H1 (cell line): ENCODE results near the gene PPP2R2D. TPM values are rescaled to one million over a fixed set of nuclear protein-coding genes. Genes with fewer than 3 reads are reported as not detected.

Experiments
- CEBPB ChIP-seq: IDR thresholded peaks from 2 replicates; pipeline ENCODE4 v1.6.1; 2012; ENCODE audit warnings: low read depth, low read length
- CHD7 ChIP-seq: fragments of 300-600 bp; sonication (generic); IDR thresholded peaks from 2 replicates; pipeline ENCODE4 v1.7.1; 2012; ENCODE audit warnings: low read length, moderate library complexity, mild to moderate bottlenecking, inconsistent platforms; ENCODE audit not compliant: insufficient replicate concordance
- POLR2AphosphoS5 ChIP-seq: IDR thresholded peaks from 2 replicates; pipeline ENCODE4 v1.6.1; 2011; ENCODE audit warnings: low read depth, low read length
- SAP30 ChIP-seq: fragments of 300-600 bp; sonication (generic); IDR thresholded peaks from 2 replicates; pipeline ENCODE4 v1.7.1; 2012; ENCODE audit warnings: low read length, moderate library complexity, mild to moderate bottlenecking, inconsistent platforms; ENCODE audit not compliant: insufficient read depth, insufficient replicate concordance
- SIN3A ChIP-seq, 2 experiments: IDR thresholded peaks in 1 of 2; conservative IDR thresholded peaks in 1 of 2; 2 replicates each; pipeline ENCODE4 v1.6.1; 2011 to 2012; ENCODE audit warnings: low read length in 2 of 2, improper control_type of control experiment in 1 of 2, low read depth in 1 of 2, mild to moderate bottlenecking in 1 of 2
- ZNF274 ChIP-seq: IDR thresholded peaks from 2 replicates; pipeline ENCODE4 v1.7.0; 2012; ENCODE audit warnings: low read length, borderline replicate concordance; ENCODE audit errors: extremely low read depth
- polyA plus RNA-seq, 7 experiments: library from polyadenylated mRNA; depleted of rRNA in 3 of 7; stranded (reverse) in 5 of 7; unstranded in 2 of 7; fragments of >200 nt in 5 of 7; fragments of 200-250 nt in 2 of 7; gene quantifications; 1 replicate in 5 of 7; 2 replicates in 1 of 7; 4 replicates in 1 of 7; pipeline versions ENCODE4 v1.2.1 to v1.2.3, GENCODE V29; 2011 to 2013; ENCODE audit warnings: missing spikeins in 2 of 7, mixed read lengths in 2 of 7
- total RNA-seq: library from RNA; stranded (reverse); fragmentation: NEBNext Ultra II Directional; extraction: Animal tissue kit (Norgen Biotek cat#: 25700); gene quantifications from 2 replicates; pipeline ENCODE4 v1.2.1, GENCODE V29; 2021
- TF ChIP-seq, protein P1 (sequence below), 3 experiments: IDR thresholded peaks; 1 replicate in 2 of 3; 2 replicates in 1 of 3; pipeline versions ENCODE4 v1.5.1 to v1.6.1; 2011; ENCODE audit warnings: low read length in 3 of 3, mild to moderate bottlenecking in 3 of 3, inconsistent platforms in 2 of 3, low read depth in 1 of 3, moderate library complexity in 1 of 3; ENCODE audit not compliant: insufficient read depth in 1 of 3; ENCODE audit errors: control extremely low read depth in 1 of 3

Gene PPP2R2D
- total and polyA plus RNA-seq, 2 of the 8 experiments (the other 6 are each of a cell fraction or from before 2014, with no cell fraction given) = 25.4 to 32.8 TPM

- no peak for TF ChIP-seq CHD7
- TF ChIP-seq CEBPB = no peak
- no peak for TF ChIP-seq POLR2AphosphoS5
- no peak for TF ChIP-seq SAP30
- TF ChIP-seq, protein P1, sequence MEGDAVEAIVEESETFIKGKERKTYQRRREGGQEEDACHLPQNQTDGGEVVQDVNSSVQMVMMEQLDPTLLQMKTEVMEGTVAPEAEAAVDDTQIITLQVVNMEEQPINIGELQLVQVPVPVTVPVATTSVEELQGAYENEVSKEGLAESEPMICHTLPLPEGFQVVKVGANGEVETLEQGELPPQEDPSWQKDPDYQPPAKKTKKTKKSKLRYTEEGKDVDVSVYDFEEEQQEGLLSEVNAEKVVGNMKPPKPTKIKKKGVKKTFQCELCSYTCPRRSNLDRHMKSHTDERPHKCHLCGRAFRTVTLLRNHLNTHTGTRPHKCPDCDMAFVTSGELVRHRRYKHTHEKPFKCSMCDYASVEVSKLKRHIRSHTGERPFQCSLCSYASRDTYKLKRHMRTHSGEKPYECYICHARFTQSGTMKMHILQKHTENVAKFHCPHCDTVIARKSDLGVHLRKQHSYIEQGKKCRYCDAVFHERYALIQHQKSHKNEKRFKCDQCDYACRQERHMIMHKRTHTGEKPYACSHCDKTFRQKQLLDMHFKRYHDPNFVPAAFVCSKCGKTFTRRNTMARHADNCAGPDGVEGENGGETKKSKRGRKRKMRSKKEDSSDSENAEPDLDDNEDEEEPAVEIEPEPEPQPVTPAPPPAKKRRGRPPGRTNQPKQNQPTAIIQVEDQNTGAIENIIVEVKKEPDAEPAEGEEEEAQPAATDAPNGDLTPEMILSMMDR (IDR thresholded peaks at IDR 0.05; ENCODE audit: control extremely low read depth in 1 of 3, insufficient read depth in 1 of 3, low read depth in 1 of 3, low read length in 3 of 3) = peak; percentile 58 to 80 (median 77)
- no peak for TF ChIP-seq SIN3A (conservative IDR thresholded peaks at IDR 0.05 in 1 of 2, IDR thresholded peaks at IDR 0.05 in 1 of 2; ENCODE audit: low read depth in 1 of 2, low read length in 2 of 2)
- TF ChIP-seq ZNF274 = no peak
These were observed 39.9 kb upstream of the PPP2R2D start (continued) for GRCh38 chr10:131860806-131861440.
